Measurements from ENCODE around the gene SLC2A11. TPM values are rescaled to one million over a fixed set of nuclear protein-coding genes. Genes with fewer than 3 reads are reported as not detected.

Gene SLC2A11
- total RNA-seq, 1 experiment from 2014 or later: 26.9 TPM

DNA sequence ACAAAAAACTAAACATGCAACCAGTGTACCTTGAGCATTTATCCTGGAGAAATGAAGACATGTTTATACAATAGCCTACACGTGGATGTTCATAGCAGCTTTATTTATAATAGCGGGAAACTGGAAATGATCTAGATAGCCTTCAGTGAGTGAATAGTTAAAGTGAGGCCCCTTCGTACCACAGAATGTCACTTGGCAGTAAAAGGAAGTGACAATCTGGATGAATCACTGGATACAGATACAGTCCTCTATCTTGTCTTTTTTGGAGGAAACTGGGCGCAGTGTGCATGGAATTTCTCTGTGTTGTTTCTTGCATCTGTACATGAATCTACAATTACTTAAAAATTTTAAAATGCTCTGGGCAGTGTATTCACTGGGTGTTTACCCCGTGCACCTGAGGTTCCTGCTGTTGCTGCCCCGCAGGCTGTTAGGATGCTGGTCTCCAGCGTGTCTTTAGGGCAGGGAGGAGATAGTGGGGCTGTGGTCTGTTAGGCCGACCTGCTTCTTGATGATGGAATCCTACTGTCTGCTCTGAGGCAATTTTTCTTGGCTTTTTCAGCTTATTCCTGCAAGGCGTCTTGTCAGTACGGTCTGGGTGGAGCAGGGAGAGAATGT lies 42.0 kb upstream of the SLC2A11 start:
- ChIA-PET POLR2A (ENCODE audit: unreplicated experiment) (no interaction called here), CTCF (no interaction called here)
- Histone ChIP-seq H3K27me3 (ENCODE audit: insufficient read depth, low read depth) (no peaks in the 10 kb centered on the region), H3K4me1 (replicated peaks; ENCODE audit: insufficient read depth) (no peaks in the 10 kb centered on the region), H3K79me2 (ENCODE audit: low read depth) (no peaks in the 10 kb centered on the region), H4K20me1 (ENCODE audit: insufficient read depth) (no peaks in the 10 kb centered on the region; the same call in 1 of the 2 replicates), H2AFZ (no peak overlapping the region), H3K9me3 (ENCODE audit: insufficient read depth, low read depth) (no peaks in the 10 kb centered on the region), H3F3A (ENCODE audit: insufficient read depth, low read depth) (peaks cover 5% of the 10 kb centered on the region; the same call in 1 of the 2 replicates), H3K27ac (no peak overlapping the region), H3K4me2 (no peak overlapping the region), H3K4me3 (no peak overlapping the region), H3K9me2 (ENCODE audit: insufficient read depth) (no peaks in the 10 kb centered on the region; the same call in 1 of the 2 replicates), H3K36me3 (ENCODE audit: low read depth) (peaks cover 15% of the 10 kb centered on the region)
- intact Hi-C loops (cut with micrococcal nuclease; ENCODE audit: unreplicated experiment): no loop called here
- DNase-seq: no peak
- no TSS peak for BruUV-seq (replicated peaks)
- TF ChIP-seq EZH2 (IDR thresholded peaks at IDR 0.05; ENCODE audit: low read depth) (no peak), CTCF (conservative IDR thresholded peaks at IDR 0.05) (no peak)

DNA sequence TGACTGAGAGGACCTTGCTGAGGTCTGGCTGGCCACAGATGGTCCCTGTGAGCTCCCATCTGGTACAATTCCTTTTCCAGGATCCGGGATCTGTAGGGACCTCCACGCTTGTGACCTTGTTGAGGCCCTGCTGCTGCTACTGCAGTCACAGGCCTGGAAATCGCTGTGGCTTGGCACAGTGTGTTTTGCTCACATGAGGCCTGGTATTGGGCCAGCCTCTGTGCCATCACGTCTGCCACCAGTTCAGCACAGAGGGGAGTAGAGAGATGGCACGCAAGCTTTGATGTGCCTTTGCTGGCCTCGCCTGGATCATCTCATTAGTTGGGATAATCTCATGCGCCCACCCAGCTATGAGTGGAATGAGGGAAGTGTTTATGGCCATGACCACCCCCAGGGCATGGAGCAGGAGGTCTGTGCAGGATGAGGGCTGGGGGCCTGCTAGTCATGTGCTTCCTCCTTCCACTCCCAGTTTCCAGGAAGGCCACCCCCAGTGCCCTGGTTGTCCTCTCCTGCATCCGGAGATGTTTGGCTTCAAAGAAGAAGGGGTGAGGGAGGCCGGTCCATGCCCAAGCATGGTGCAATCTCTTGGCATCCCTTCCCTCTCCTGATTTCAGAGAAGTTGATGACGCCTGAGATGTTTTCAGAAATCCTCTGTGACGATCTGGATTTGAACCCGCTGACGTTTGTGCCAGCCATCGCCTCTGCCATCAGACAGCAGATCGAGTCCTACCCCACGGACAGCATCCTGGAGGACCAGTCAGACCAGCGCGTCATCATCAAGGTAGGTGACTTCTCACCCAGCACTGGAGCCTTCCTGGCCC lies 41.3 kb upstream of the SLC2A11 start:
- Histone ChIP-seq H3K27ac (no peak overlapping the region), H3K4me1 (replicated peaks; ENCODE audit: insufficient read depth) (no peaks in the 10 kb centered on the region), H3K9me2 (ENCODE audit: insufficient read depth) (no peaks in the 10 kb centered on the region; the same call in 1 of the 2 replicates), H2AFZ (no peak overlapping the region), H3K79me2 (ENCODE audit: low read depth) (no peaks in the 10 kb centered on the region), H3K36me3 (ENCODE audit: low read depth) (peaks cover 13% of the 10 kb centered on the region), H3F3A (ENCODE audit: insufficient read depth, low read depth) (no peaks in the 10 kb centered on the region; the same call in 1 of the 2 replicates), H3K9me3 (ENCODE audit: insufficient read depth, low read depth) (no peaks in the 10 kb centered on the region), H3K27me3 (ENCODE audit: insufficient read depth, low read depth) (no peaks in the 10 kb centered on the region), H3K4me3 (no peak overlapping the region), H4K20me1 (ENCODE audit: insufficient read depth) (no peaks in the 10 kb centered on the region; the same call in 1 of the 2 replicates), H3K4me2 (no peak overlapping the region)
- POLR2A ChIA-PET (ENCODE audit: unreplicated experiment): no interaction called here
- DNase-seq: no peak
- TF ChIP-seq CTCF (conservative IDR thresholded peaks at IDR 0.05): no peak
- CTCF ChIA-PET: no interaction called here
- BruUV-seq (replicated peaks): no TSS peak
- intact Hi-C loops (cut with micrococcal nuclease; ENCODE audit: unreplicated experiment): no loop called here

- H3K4me1 ChIP-seq (replicated peaks; ENCODE audit: insufficient read depth): no peaks in the 10 kb centered on the region
- CTCF ChIA-PET: no interaction called here
- H3K79me2 ChIP-seq (ENCODE audit: low read depth): no peaks in the 10 kb centered on the region
- H3K36me3 ChIP-seq (ENCODE audit: low read depth): peaks cover 10% of the 10 kb centered on the region
- no TSS peak for BruUV-seq (replicated peaks)
- TF ChIP-seq CTCF (conservative IDR thresholded peaks at IDR 0.05): no peak
- TF ChIP-seq EZH2 (IDR thresholded peaks at IDR 0.05; ENCODE audit: low read depth): no peak
- no peak overlapping the region for H3K4me2 ChIP-seq
- H3K27me3 ChIP-seq (ENCODE audit: insufficient read depth, low read depth): no peaks in the 10 kb centered on the region
- no peaks in the 10 kb centered on the region; the same call in 1 of the 2 replicates for H3K9me2 ChIP-seq (ENCODE audit: insufficient read depth)
- H4K20me1 ChIP-seq (ENCODE audit: insufficient read depth): no peaks in the 10 kb centered on the region
- DNase-seq: no peak
- H3F3A ChIP-seq (ENCODE audit: insufficient read depth, low read depth): no peaks in the 10 kb centered on the region; the same call in 1 of the 2 replicates
- POLR2A ChIA-PET (ENCODE audit: unreplicated experiment): no interaction called here
- H3K27ac ChIP-seq: no peak overlapping the region
- intact Hi-C loops (cut with micrococcal nuclease; ENCODE audit: unreplicated experiment): no loop called here
- H3K9me3 ChIP-seq (ENCODE audit: insufficient read depth, low read depth): no peaks in the 10 kb centered on the region
- H2AFZ ChIP-seq: no peak overlapping the region
- no peak overlapping the region for H3K4me3 ChIP-seq
These were observed 40.5 kb upstream of the SLC2A11 start for GRCh38 chr22:23817146-23817545.
